ENCODE data around the gene MUC3A.

DNA sequence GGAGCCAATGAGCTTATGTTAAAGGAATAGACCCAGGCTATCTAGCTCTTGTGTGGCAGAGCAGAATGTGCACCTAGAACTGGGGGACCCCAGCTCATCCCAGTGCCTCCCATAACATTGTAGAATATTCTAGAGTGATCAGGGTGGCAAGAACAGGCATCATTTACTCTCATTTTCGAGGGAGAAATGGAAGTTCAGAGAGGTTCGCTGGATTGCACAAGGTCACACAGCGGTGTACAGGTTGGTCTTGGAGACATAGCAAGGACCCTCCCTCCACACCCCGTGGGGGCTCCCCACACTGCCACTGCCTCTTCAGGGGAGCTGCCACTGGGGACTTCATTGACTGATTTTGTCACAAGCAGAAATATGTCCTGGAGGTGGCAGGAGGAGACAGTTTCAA, 29.0 kb downstream of the MUC3A start:
- no peak for TF ChIP-seq CTCF (IDR thresholded peaks at IDR 0.05)
- no peak for TF ChIP-seq POLR2A (IDR thresholded peaks at IDR 0.05)

Measured in body of pancreas (tissue), 4 donors.